Bronchial epithelial cell (primary cell): ENCODE data around the gene FA2H. TPM values are rescaled to one million over a fixed set of nuclear protein-coding genes. Genes with fewer than 3 reads are reported as not detected.

Experiments used
- DNase-seq: peaks from one replicate; pipeline ENCODE4 v3.0.0-alpha.2; 2010; ENCODE audit warnings: low read depth
- FAIRE-seq: peaks from 2 replicates; lab custom pipeline; 2011; peaks lifted over from hg19 to GRCh38; lab: Jason Lieb, UNC
- H3K27me3 ChIP-seq: 2 replicates; pipeline ENCODE4 v1.5.1; 2011; ENCODE audit warnings: low read length; ENCODE audit not compliant: control insufficient read depth, insufficient read depth
- H3K36me3 ChIP-seq: 2 replicates; pipeline ENCODE4 v1.5.1; 2011; ENCODE audit warnings: low read length; ENCODE audit not compliant: control insufficient read depth, insufficient read depth
- H3K4me3 ChIP-seq: 2 replicates; pipeline ENCODE4 v1.5.1; 2011; ENCODE audit warnings: mild to moderate bottlenecking, low read depth, low read length, control low read depth
- total RNA-seq: library from RNA; depleted of rRNA; stranded (reverse); fragments of >200 nt; gene quantifications from 2 replicates; pipeline ENCODE4 v1.2.1, GENCODE V29; 2014
- TF ChIP-seq, protein P1 (sequence below): IDR thresholded peaks from 2 replicates; pipeline ENCODE4 v1.5.1; 2011; ENCODE audit warnings: mild to moderate bottlenecking, moderate library complexity, low read length, control low read depth, inconsistent platforms; ENCODE audit not compliant: insufficient read depth, severe bottlenecking

Gene FA2H
- total RNA-seq, 1 donor from 2014 or later = 1.6 TPM

DNA sequence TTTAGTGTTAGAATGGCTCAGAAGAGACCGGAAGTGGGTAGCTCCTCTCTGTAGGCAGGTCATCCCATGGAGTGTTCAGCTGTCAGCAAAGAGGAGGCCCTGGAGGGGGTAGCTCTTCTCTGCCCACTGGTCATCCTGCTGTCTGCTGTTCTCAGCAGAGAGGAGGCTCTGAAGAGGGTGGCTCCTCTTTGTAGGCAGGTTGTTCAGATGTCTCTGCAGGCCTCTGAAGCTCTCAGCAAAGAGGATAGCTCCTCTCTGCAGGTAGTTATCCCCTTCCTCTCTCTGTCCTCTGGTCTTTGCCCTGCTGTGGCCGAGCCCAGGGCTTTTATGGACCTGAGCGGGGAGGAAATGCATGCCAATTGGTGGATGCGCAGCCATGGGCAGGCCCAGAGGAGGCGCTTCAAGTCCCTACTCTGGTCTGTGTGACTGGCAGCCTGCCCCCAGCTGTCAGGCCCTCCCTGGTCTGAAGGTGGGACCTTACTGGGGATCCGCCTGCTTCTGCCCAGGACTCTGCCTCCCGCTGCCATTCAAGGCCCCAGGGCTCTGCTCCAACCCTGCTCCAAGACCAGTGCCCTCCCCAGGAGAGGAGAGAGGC lies 32.5 kb upstream of the FA2H start:
- DNase-seq (no peak), FAIRE-seq (no peak)
- Histone ChIP-seq H3K36me3 (no peaks in the 10 kb centered on the region), H3K4me3 (no peak overlapping the region), H3K27me3 (no peaks in the 10 kb centered on the region)
- TF ChIP-seq, protein P1, sequence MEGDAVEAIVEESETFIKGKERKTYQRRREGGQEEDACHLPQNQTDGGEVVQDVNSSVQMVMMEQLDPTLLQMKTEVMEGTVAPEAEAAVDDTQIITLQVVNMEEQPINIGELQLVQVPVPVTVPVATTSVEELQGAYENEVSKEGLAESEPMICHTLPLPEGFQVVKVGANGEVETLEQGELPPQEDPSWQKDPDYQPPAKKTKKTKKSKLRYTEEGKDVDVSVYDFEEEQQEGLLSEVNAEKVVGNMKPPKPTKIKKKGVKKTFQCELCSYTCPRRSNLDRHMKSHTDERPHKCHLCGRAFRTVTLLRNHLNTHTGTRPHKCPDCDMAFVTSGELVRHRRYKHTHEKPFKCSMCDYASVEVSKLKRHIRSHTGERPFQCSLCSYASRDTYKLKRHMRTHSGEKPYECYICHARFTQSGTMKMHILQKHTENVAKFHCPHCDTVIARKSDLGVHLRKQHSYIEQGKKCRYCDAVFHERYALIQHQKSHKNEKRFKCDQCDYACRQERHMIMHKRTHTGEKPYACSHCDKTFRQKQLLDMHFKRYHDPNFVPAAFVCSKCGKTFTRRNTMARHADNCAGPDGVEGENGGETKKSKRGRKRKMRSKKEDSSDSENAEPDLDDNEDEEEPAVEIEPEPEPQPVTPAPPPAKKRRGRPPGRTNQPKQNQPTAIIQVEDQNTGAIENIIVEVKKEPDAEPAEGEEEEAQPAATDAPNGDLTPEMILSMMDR = no peak

DNA sequence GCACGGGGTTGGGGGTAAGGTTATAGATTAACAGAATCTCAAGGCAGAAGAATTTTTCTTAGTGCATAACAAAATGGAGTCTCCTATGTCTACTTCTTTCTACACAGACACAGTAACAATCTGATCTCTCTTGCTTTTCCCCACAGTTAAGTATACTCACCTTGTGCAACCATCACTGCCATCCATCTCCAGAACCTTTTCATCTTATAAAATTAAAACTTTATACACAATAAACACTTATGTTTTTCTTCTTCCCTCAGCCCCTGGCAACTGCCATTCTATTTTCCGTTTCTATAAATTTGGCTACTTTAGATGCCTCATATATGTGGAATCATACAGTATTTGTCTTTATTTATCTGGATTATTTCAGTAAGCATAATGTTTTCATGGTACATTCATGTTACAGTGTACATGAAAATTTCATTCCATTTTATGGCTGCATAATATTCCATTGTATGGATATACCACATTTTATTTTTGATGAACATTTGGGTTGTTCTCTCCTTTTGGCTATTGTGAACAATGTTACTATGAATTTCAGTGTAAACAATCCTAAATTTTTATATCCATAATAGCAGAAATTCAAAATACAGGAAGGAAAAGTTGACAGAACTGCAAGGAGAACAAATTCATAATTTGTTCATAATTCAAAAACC lies 25.7 kb upstream of the FA2H start:
- DNase-seq (no peak), FAIRE-seq (no peak)
- Histone ChIP-seq H3K36me3 (no peaks in the 10 kb centered on the region), H3K27me3 (no peaks in the 10 kb centered on the region), H3K4me3 (no peak overlapping the region)
- TF ChIP-seq, protein P1 = no peak

DNA sequence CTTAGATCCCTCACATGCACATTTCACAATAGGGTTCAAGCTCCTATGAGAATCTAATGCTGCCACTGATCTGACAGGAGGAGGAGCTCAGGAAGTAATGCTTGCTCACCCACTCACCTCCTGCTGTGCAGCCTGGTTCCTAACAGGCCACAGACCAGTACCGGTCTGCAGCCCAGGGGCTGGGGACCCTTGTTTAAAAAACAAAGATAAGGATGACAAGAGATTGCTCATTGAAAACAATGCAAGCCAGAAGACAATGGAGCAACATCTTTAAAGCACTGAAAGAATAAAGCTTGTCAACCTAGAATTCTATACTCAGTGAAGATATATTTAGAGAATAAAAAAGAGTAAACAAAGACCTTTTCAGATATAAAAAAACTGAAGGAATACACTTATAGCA lies 22.8 kb upstream of the FA2H start:
- FAIRE-seq (no peak), DNase-seq (no peak)
- TF ChIP-seq, protein P1 = no peak
- Histone ChIP-seq H3K27me3 (no peaks in the 10 kb centered on the region), H3K4me3 (no peak overlapping the region), H3K36me3 (no peaks in the 10 kb centered on the region)

DNA sequence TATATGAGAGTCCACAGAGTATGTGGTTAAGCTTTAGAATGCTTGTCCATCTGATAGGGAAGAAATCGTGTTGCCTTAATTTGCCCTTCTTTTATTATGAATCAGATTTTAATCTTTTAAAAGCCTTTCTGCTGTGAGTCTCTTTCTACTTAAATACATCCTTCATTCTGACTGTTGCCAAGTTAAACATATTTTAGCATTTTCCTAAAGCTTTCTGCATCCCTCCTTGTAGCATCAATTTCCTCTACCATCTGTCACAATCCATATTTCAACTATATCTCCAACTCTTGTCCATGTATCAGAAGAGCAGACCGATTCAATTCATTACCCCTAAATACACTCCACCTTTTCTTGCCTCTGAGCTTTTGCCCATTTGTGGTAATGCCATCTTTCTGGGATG lies 20.5 kb upstream of the FA2H start:
- FAIRE-seq (no peak), DNase-seq (no peak)
- Histone ChIP-seq H3K36me3 (no peaks in the 10 kb centered on the region), H3K4me3 (no peak overlapping the region), H3K27me3 (no peaks in the 10 kb centered on the region)
- TF ChIP-seq, protein P1 = no peak

DNA sequence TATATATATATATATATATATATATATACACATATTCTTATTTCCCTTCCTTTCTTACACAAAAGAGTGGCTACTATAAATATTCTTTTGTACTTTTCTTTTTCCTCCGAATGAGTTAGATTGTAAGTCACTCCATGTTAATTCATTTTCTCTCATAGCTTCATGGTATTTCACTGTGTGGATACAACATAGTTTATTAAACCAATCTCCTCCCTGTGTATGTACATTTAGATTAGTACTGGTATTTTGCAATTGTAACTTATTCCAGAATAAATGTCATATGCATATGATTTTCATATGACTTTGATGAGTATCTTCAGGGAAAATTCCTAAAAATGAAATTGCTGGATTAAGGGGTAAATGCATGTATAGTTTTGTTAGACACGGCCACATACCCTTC lies 20.0 kb upstream of the FA2H start:
- FAIRE-seq (no peak), DNase-seq (no peak)
- Histone ChIP-seq H3K4me3 (no peak overlapping the region), H3K27me3 (no peaks in the 10 kb centered on the region), H3K36me3 (no peaks in the 10 kb centered on the region)
- TF ChIP-seq, protein P1 = no peak

DNA sequence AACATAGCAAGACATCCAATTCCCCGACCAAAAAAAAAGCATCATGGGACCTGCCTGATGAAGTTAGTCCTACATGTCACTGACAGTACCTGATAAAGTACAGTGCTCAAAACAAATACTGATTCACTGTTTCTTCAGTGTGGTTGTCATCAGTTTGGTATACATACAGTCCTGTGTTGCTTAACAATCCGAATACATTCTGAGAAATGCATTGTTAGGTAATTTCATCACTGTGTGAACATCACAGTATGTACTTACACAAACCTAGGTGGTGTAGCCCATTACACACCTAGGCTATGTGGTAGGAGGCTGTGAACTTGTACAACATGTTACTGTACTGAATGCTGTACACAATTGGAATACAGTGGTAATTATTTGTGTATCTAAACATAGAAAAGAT lies 19.0 kb upstream of the FA2H start:
- no peak overlapping the region for H3K4me3 ChIP-seq
- H3K27me3 ChIP-seq = no peaks in the 10 kb centered on the region
- FAIRE-seq (peak; percentile 92), DNase-seq (peak; percentile 83)
- TF ChIP-seq, protein P1 = no peak
- H3K36me3 ChIP-seq = no peaks in the 10 kb centered on the region
